ENCODE data around the gene PTPRF. TPM values are rescaled to one million over a fixed set of nuclear protein-coding genes. Genes with fewer than 3 reads are reported as not detected.

Gene PTPRF
- total RNA-seq, 1 donor from 2014 or later = 520 TPM

DNA sequence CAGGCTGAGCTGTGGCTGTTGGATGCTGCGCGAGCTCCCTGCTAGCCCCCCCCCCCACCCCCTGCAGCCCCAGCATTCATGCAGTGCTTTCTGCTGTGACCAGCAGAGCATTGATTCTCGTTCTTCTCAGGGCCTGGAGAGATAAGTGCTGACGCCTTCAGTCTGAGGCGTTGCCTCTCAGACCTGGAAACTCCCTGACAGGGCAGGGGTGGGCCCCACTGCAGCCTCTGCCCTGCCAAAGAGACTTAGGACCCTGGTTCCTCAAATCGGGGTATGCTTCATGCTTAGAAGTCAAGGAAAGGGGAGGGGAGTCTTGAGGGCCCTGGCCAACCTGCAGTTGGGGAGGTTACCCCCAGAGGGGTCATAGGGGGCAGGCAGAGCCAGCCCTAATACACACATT is 38.5 kb downstream of the PTPRF start:
- DNase-seq (ENCODE audit: low spot score, unreplicated experiment) = no peak
- TF ChIP-seq, protein P1, sequence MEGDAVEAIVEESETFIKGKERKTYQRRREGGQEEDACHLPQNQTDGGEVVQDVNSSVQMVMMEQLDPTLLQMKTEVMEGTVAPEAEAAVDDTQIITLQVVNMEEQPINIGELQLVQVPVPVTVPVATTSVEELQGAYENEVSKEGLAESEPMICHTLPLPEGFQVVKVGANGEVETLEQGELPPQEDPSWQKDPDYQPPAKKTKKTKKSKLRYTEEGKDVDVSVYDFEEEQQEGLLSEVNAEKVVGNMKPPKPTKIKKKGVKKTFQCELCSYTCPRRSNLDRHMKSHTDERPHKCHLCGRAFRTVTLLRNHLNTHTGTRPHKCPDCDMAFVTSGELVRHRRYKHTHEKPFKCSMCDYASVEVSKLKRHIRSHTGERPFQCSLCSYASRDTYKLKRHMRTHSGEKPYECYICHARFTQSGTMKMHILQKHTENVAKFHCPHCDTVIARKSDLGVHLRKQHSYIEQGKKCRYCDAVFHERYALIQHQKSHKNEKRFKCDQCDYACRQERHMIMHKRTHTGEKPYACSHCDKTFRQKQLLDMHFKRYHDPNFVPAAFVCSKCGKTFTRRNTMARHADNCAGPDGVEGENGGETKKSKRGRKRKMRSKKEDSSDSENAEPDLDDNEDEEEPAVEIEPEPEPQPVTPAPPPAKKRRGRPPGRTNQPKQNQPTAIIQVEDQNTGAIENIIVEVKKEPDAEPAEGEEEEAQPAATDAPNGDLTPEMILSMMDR (IDR thresholded peaks at IDR 0.05; ENCODE audit: unreplicated experiment) = no peak
- no peak overlapping the region for H3K4me3 Mint-ChIP-seq (ENCODE audit: low read depth)
- peaks cover 17% of the 10 kb centered on the region for H3K36me3 Mint-ChIP-seq (ENCODE audit: insufficient read depth)
- no peaks in the 10 kb centered on the region for H3K9me3 Mint-ChIP-seq (ENCODE audit: low read depth)
- H3K4me1 Mint-ChIP-seq (ENCODE audit: low read depth) = peaks cover 34% of the 10 kb centered on the region
- H3K27me3 Mint-ChIP-seq = no peaks in the 10 kb centered on the region
- H3K27ac Mint-ChIP-seq = no peak overlapping the region

DNA sequence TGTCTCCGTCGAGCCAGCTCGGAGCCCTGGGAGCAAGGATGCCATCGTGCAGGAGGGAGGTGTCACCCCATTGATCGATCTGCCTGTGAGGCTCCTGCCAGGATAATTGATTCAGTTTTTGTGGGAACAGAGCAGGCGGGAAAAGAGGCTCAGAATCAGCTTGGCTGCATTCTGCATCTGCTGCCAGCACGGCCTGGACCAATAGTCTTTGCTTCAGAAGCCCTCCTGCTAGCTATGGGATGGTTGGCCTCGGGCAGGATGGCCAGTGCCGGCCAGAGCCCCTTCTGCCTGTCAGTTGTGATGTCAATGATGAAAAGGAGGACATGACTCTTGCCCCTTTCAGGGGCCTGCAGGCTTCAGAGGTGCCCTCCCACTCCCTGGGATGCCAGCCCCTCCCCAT is 39.6 kb downstream of the PTPRF start:
- H3K27ac Mint-ChIP-seq = no peak overlapping the region
- peaks cover 17% of the 10 kb centered on the region for H3K36me3 Mint-ChIP-seq (ENCODE audit: insufficient read depth)
- DNase-seq (ENCODE audit: low spot score, unreplicated experiment) = no peak
- no peaks in the 10 kb centered on the region for H3K9me3 Mint-ChIP-seq (ENCODE audit: low read depth)
- no peak overlapping the region for H3K4me3 Mint-ChIP-seq (ENCODE audit: low read depth)
- peaks cover 23% of the 10 kb centered on the region for H3K4me1 Mint-ChIP-seq (ENCODE audit: low read depth)
- TF ChIP-seq, protein P1 (IDR thresholded peaks at IDR 0.05; ENCODE audit: unreplicated experiment) = no peak
- H3K27me3 Mint-ChIP-seq = no peaks in the 10 kb centered on the region

DNA sequence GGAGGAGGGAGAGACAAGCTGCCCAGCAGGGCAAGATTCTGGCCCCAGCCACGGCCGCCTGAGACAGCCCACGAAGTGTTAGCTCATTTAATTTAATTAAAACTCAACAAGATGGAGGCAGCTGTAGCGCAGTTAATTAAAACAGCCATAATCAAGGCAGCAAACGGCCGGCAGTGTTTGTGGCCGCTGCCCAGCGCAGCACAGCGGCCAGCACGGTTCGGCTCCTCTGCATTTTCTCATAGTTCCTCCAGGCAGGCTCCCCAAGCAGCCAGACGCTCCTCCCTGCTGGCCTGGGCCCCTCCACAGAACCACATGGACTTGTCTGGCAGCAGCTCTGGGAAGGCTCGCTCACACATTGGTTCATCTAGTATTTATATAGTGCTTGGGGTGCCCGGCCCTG is 40.0 kb downstream of the PTPRF start:
- no peak overlapping the region for H3K4me3 Mint-ChIP-seq (ENCODE audit: low read depth)
- peaks cover 19% of the 10 kb centered on the region for H3K36me3 Mint-ChIP-seq (ENCODE audit: insufficient read depth)
- no peaks in the 10 kb centered on the region for H3K9me3 Mint-ChIP-seq (ENCODE audit: low read depth)
- no peak for DNase-seq (ENCODE audit: low spot score, unreplicated experiment)
- H3K27ac Mint-ChIP-seq = peak overlapping the region; percentile 44
- H3K4me1 Mint-ChIP-seq (ENCODE audit: low read depth) = peaks cover 22% of the 10 kb centered on the region
- H3K27me3 Mint-ChIP-seq = no peaks in the 10 kb centered on the region
- TF ChIP-seq, protein P1 (IDR thresholded peaks at IDR 0.05; ENCODE audit: unreplicated experiment) = no peak

DNA sequence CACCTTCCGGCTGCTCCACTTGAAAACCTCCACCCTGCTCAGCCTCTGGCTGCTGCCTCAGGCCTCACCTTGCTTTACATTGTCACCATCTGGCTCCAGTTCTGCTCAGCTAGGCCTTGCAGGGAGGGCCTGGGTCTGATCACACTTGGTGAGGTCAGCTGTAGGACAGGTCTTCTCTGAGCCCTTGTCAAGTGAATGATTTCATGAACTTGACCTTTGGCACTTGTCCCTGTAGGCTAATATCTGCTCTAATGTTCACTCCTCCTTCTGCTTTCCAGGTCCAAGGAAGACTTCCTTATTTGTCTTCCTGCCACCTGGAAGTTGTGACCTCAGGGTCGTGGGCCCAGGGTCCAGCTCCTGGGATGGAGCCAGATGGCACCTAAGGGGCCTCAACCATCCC is 41.4 kb downstream of the PTPRF start:
- no peaks in the 10 kb centered on the region for H3K9me3 Mint-ChIP-seq (ENCODE audit: low read depth)
- H3K4me1 Mint-ChIP-seq (ENCODE audit: low read depth) = peaks cover 20% of the 10 kb centered on the region
- no peak for DNase-seq (ENCODE audit: low spot score, unreplicated experiment)
- no peaks in the 10 kb centered on the region for H3K27me3 Mint-ChIP-seq
- TF ChIP-seq, protein P1 (IDR thresholded peaks at IDR 0.05; ENCODE audit: unreplicated experiment) = no peak
- H3K27ac Mint-ChIP-seq = peak overlapping the region; percentile 37
- no peak overlapping the region for H3K4me3 Mint-ChIP-seq (ENCODE audit: low read depth)
- H3K36me3 Mint-ChIP-seq (ENCODE audit: insufficient read depth) = peaks cover 22% of the 10 kb centered on the region

DNA sequence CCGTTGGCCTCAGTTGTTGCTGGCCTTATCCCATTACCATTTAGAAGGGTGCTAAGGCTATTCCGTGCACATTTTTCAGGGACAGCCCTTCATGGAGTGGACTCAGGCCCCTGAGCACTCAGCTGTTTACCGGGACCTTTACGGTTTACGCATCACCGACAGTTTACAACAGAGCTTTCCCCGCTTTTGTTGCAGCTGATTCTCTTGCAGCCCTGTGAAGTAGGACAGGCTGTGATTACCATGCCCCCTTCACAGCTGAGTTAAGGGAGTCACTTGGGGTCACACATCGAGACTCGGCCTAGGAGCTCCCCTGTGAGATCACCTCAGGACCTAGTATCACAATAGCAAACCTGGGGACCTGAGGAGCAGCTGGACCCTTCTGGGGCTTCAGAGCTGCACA is 41.9 kb downstream of the PTPRF start:
- Mint-ChIP-seq H3K27ac (peak overlapping the region; percentile 37), H3K4me3 (ENCODE audit: low read depth) (no peak overlapping the region), H3K9me3 (ENCODE audit: low read depth) (no peaks in the 10 kb centered on the region), H3K4me1 (ENCODE audit: low read depth) (peaks cover 20% of the 10 kb centered on the region), H3K36me3 (ENCODE audit: insufficient read depth) (peaks cover 22% of the 10 kb centered on the region), H3K27me3 (no peaks in the 10 kb centered on the region)
- no peak for DNase-seq (ENCODE audit: low spot score, unreplicated experiment)
- TF ChIP-seq, protein P1 (IDR thresholded peaks at IDR 0.05; ENCODE audit: unreplicated experiment) = no peak
